ENCODE results near the gene ZIK1. TPM values are rescaled to one million over a fixed set of nuclear protein-coding genes. Genes with fewer than 3 reads are reported as not detected.

ZIK1 gene
- total and polyA plus RNA-seq, 9 of the 15 experiments (the other 6 are each of a cell fraction or from before 2014, with no cell fraction given) = 0.03 to 0.42 (median 0.15) TPM; not detected in 1

GRCh38 chr19:57620673-57621348, 36.9 kb downstream of the ZIK1 start (continued):
- peak; percentile 97 for TF ChIP-seq ZNF280A (IDR thresholded peaks at IDR 0.05; ENCODE audit: low read depth, partially characterized antibody)
- TF ChIP-seq SETDB1 (IDR thresholded peaks at IDR 0.05; ENCODE audit: low read length) = no peak
- no peak for TF ChIP-seq NCOR1 (IDR thresholded peaks at IDR 0.05)
- TF ChIP-seq SOX6 (IDR thresholded peaks at IDR 0.05) = peak; percentile 28; the same call in 1 of the 2 replicates
- peak; percentile 85 for TF ChIP-seq RBM25 (IDR thresholded peaks at IDR 0.05; ENCODE audit: low read depth, low read length, severe bottlenecking)
- 0 out of 2 replicates have a peak, but pooled peaks have one; percentile 13 for TF ChIP-seq JUN (IDR thresholded peaks at IDR 0.05; ENCODE audit: borderline replicate concordance, low read depth, low read length)
- no peak for TF ChIP-seq JUN (CRISPR knock-in tag; IDR thresholded peaks at IDR 0.05; ENCODE audit: borderline replicate concordance)
- TF ChIP-seq HOXB6 (CRISPR knock-in tag; IDR thresholded peaks at IDR 0.05; ENCODE audit: borderline replicate concordance) = no peak
- TF ChIP-seq KLF1 (tag; IDR thresholded peaks at IDR 0.05) = no peak
- TF ChIP-seq ARID2 (IDR thresholded peaks at IDR 0.05) = no peak
- TF ChIP-seq TRIM24 (IDR thresholded peaks at IDR 0.05) = peak in 1 of 2 experiments; percentile 69; a peak in 2 of 4 replicates
- TF ChIP-seq SP1 (CRISPR knock-in tag; IDR thresholded peaks at IDR 0.05) = no peak
- TF ChIP-seq CBX3 (IDR thresholded peaks at IDR 0.05; ENCODE audit: borderline replicate concordance in 1 of 2, low read length in 2 of 2) = peak in 1 of 2 experiments; percentile 94; a peak in 2 of 3 replicates
- no peak for TF ChIP-seq ZNF354B (CRISPR knock-in tag; IDR thresholded peaks at IDR 0.05)
- no peak for TF ChIP-seq L3MBTL2 (IDR thresholded peaks at IDR 0.05)

Measured in K562 (cell line).